D721Med (cell line): Measurements from ENCODE around the gene CARD19.

ENCODE experiments used
- DNase-seq: peaks from one replicate; pipeline ENCODE4 v3.0.0; 2011; ENCODE audit warnings: low spot score; ENCODE audit not compliant: insufficient read length
- FAIRE-seq: peaks from 2 replicates; lab custom pipeline; 2011; peaks lifted over from hg19 to GRCh38; lab: Jason Lieb, UNC
- TF ChIP-seq, protein P1 (sequence below): IDR thresholded peaks from 2 replicates; pipeline ENCODE4 v1.5.1; 2012; ENCODE audit warnings: mild to moderate bottlenecking, control low read depth; ENCODE audit not compliant: insufficient read depth; ENCODE audit errors: missing control alignments

The CARD19 gene

DNA sequence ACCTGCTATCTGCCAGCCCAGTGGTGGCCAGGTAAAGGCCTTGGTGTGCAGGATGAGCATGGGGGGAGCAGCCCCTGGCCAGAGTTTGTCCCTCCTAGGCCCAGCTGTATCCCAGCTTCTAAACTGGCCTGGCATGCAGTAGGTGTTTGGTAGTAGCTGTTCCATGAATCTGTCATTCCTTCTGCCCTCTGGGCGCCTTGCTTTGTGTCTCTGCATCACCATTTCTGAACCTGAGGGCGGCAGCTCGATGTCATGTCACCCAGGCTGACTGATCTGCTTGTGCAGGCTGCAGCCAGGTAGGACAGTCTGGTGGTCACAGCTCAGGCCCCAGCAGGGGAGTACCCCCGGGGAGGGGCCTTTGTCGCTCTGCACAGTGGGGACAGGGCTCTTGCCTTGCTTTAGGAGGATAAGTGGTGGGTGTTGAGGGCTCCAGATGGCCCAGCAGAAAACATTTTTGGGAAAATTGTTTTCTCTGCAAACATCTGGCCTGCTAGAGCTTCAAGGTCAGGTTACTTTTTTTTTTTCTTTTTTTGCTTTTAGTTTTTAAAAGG is 42.2 kb upstream of the CARD19 start:
- FAIRE-seq: no peak

GRCh38 chr9:93054758-93055704 is 41.0 kb upstream of the CARD19 start:
- TF ChIP-seq, protein P1, sequence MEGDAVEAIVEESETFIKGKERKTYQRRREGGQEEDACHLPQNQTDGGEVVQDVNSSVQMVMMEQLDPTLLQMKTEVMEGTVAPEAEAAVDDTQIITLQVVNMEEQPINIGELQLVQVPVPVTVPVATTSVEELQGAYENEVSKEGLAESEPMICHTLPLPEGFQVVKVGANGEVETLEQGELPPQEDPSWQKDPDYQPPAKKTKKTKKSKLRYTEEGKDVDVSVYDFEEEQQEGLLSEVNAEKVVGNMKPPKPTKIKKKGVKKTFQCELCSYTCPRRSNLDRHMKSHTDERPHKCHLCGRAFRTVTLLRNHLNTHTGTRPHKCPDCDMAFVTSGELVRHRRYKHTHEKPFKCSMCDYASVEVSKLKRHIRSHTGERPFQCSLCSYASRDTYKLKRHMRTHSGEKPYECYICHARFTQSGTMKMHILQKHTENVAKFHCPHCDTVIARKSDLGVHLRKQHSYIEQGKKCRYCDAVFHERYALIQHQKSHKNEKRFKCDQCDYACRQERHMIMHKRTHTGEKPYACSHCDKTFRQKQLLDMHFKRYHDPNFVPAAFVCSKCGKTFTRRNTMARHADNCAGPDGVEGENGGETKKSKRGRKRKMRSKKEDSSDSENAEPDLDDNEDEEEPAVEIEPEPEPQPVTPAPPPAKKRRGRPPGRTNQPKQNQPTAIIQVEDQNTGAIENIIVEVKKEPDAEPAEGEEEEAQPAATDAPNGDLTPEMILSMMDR: no peak
- FAIRE-seq: no peak
- DNase-seq: no peak

More for the DNA sequence above, 42.2 kb upstream of the CARD19 start:
- no peak for DNase-seq
- TF ChIP-seq, protein P1: no peak

GRCh38 chr9:93057042-93057702 is 38.8 kb upstream of the CARD19 start:
- TF ChIP-seq, protein P1: no peak
- DNase-seq (no peak), FAIRE-seq (no peak)

GRCh38 chr9:93057703-93058354 is 38.2 kb upstream of the CARD19 start:
- TF ChIP-seq, protein P1: no peak

GRCh38 chr9:93058355-93059010 is 37.5 kb upstream of the CARD19 start, which contains the start of gene SUSD3:
Gene SUSD3 (plus strand): TSS chr9:93058701. CDS start chr9:93058743, 42 bp downstream.
- DNase-seq (no peak), FAIRE-seq (no peak)
- TF ChIP-seq, protein P1: no peak

More at GRCh38 chr9:93057703-93058354, 38.2 kb upstream of the CARD19 start:
- DNase-seq (no peak), FAIRE-seq (no peak)

GRCh38 chr9:93059011-93059714 is 36.9 kb upstream of the CARD19 start:
- TF ChIP-seq, protein P1: no peak
- DNase-seq (no peak), FAIRE-seq (no peak)
